CD4-positive, alpha-beta T cell (primary cell): ENCODE results near the gene P2RY13. TPM values are rescaled to one million over a fixed set of nuclear protein-coding genes. Genes with fewer than 3 reads are reported as not detected.

Source experiments
- ATAC-seq: fragments of 200-7000 bp; cut with Tn5 transposase; one replicate; pipeline ENCODE4 v1.10.0; 2022; ENCODE audit warnings: mild to moderate bottlenecking; ENCODE audit not compliant: poor library complexity
- CTCF ChIA-PET: fragments of 350-600 bp; sonication (Branson Sonifier 250); formaldehyde crosslinking; loops from one replicate; lab custom pipeline; 2021; ENCODE audit warnings: antibody characterized with exemption, inconsistent platforms; lab: Charles Lee
- POLR2A ChIA-PET: fragments of 350-600 bp; sonication (Branson Sonifier 250); formaldehyde crosslinking; loops from one replicate; lab custom pipeline; 2021; ENCODE audit warnings: antibody characterized with exemption, inconsistent platforms; lab: Charles Lee
- DNase-seq, 14 experiments: peaks; one replicate each; pipeline ENCODE4 v3.0.0-alpha.2; 2013 to 2020; ENCODE audit warnings: mixed read lengths in 2 of 14
- H3K27ac ChIP-seq, 2 donors: one replicate each; pipeline versions ENCODE4 v1.5.1 to v1.7.0; 2013; ENCODE audit warnings: low read length in 2 of 2, low read depth in 1 of 2, mild to moderate bottlenecking in 1 of 2
- H3K27me3 ChIP-seq, 2 experiments: 1 replicate in 1 of 2; 2 replicates in 1 of 2; pipeline versions ENCODE4 v1.6.1 to v1.7.0; 2013; ENCODE audit warnings: low read length in 2 of 2, control low read depth in 1 of 2, mild to moderate bottlenecking in 1 of 2, moderate library complexity in 1 of 2; ENCODE audit not compliant: insufficient read depth in 2 of 2, control insufficient read depth in 1 of 2
- H3K36me3 ChIP-seq: one replicate; pipeline ENCODE4 v1.6.1; 2013; ENCODE audit warnings: low read length, control low read depth; ENCODE audit not compliant: insufficient read depth
- H3K4me1 ChIP-seq: one replicate; pipeline ENCODE4 v1.6.1; 2013; ENCODE audit warnings: low read length, control low read depth; ENCODE audit not compliant: insufficient read depth
- H3K4me3 ChIP-seq: one replicate; pipeline ENCODE4 v1.5.1; 2013; ENCODE audit warnings: mild to moderate bottlenecking, low read length, moderate library complexity
- H3K9me3 ChIP-seq, 2 experiments: 1 replicate in 1 of 2; 2 replicates in 1 of 2; pipeline versions ENCODE4 v1.6.1 to v1.7.0; 2013; ENCODE audit warnings: low read length in 2 of 2, mild to moderate bottlenecking in 2 of 2, control low read depth in 1 of 2, moderate library complexity in 1 of 2; ENCODE audit not compliant: control insufficient read depth in 1 of 2, insufficient read depth in 1 of 2
- H3K27ac Mint-ChIP-seq: one replicate; pipeline ENCODE4 v1.8.0; 2020; ENCODE audit warnings: mixed read lengths
- H3K27me3 Mint-ChIP-seq: one replicate; pipeline ENCODE4 v1.8.0; 2021; ENCODE audit warnings: mixed read lengths
- H3K36me3 Mint-ChIP-seq: one replicate; pipeline ENCODE4 v1.8.0; 2021; ENCODE audit warnings: low read depth, mixed read lengths
- H3K4me1 Mint-ChIP-seq: one replicate; pipeline ENCODE4 v1.8.0; 2021; ENCODE audit warnings: low read depth, mixed read lengths
- H3K4me3 Mint-ChIP-seq: one replicate; pipeline ENCODE4 v1.8.0; 2020; ENCODE audit warnings: mild to moderate bottlenecking, mixed read lengths
- H3K9me3 Mint-ChIP-seq: one replicate; pipeline ENCODE4 v1.8.0; 2020; ENCODE audit warnings: mixed read lengths
- CTCF ChIP-seq: fragments of 200-600 bp; IDR thresholded peaks from one replicate; pipeline ENCODE4 v1.8.0; 2022; ENCODE audit warnings: antibody characterized with exemption, mild to moderate bottlenecking
- intact Hi-C, 2 experiments: fragments of 100-400 bp; cut with DNase I in 1 of 2; cut with micrococcal nuclease in 1 of 2; formaldehyde crosslinking; loops; one replicate each; pipeline versions ENCODE4 v1.15.1 to v1.9.0; 2023 to 2025; cut with DNase I, micrococcal nuclease
- total RNA-seq, 174 experiments: library from RNA in 2 of 174; stranded (reverse) in 2 of 174; gene quantifications; one replicate each; pipeline ENCODE4 v1.2.3 and lab custom pipeline; 2021 to 2026

P2RY13 gene
- total RNA-seq, 2 experiments from 2014 or later: 0.08 TPM; not detected in 1

- DNase-seq (no peak), ATAC-seq (no peak)
These were observed 38.7 kb downstream of the P2RY13 start for GRCh38 chr3:151290673-151291072.

DNA sequence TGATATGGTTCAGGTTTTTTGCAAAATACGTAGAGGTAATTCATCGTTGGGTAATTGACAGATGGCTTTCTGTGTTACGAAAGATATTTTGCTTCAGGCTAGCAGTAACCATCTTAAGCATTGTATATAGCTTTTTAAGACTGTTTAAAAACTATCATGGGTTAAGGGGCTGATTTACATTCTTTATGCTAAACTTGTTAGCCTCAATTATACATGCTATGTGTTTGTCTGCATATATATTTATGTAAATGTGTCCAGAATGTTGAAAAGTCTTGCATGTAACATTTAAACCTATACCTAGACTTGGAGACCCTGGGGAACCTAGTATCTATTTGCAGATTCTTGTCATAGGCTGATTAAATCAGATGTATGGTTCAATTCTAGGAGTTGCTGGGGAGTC is 39.9 kb downstream of the P2RY13 start:
- Histone ChIP-seq H3K4me3 (no peak overlapping the region), H3K27ac (no peak overlapping the region), H3K4me1 (no peaks in the 10 kb centered on the region), H3K9me3 (no peaks in the 10 kb centered on the region), H3K36me3 (no peaks in the 10 kb centered on the region), H3K27me3 (no peaks in the 10 kb centered on the region)
- H3K27ac Mint-ChIP-seq: no peak overlapping the region
- ATAC-seq (no peak), DNase-seq (no peak)
- ChIA-PET CTCF (interaction anchor here (4.0 kb wide), 1 partner anchor 121 kb away, joined by 13 read pairs; no protein-coding TSS in a partner anchor), POLR2A (no interaction called here)
- H3K27me3 Mint-ChIP-seq: no peaks in the 10 kb centered on the region
- H3K9me3 Mint-ChIP-seq: no peaks in the 10 kb centered on the region
- no peak overlapping the region for H3K4me3 Mint-ChIP-seq
- no peak for TF ChIP-seq CTCF
- intact Hi-C loops: loop anchor here in 1 of 2 experiments (10.0 kb wide), 1 partner anchor 365 kb away; no protein-coding TSS in a partner anchor
- H3K36me3 Mint-ChIP-seq: no peaks in the 10 kb centered on the region
- no peaks in the 10 kb centered on the region for H3K4me1 Mint-ChIP-seq

More at GRCh38 chr3:151290673-151291072, 38.7 kb downstream of the P2RY13 start:
- no peaks in the 10 kb centered on the region for H3K4me1 ChIP-seq
- peaks cover 9% of the 10 kb centered on the region for H3K27me3 Mint-ChIP-seq
- H3K27ac ChIP-seq: no peak overlapping the region
- no peaks in the 10 kb centered on the region for H3K9me3 ChIP-seq
- CTCF ChIA-PET: no interaction called here
- no peaks in the 10 kb centered on the region for H3K9me3 Mint-ChIP-seq
- no peak overlapping the region for H3K4me3 Mint-ChIP-seq
- H3K4me1 Mint-ChIP-seq: no peaks in the 10 kb centered on the region
- TF ChIP-seq CTCF: no peak
- POLR2A ChIA-PET: no interaction called here
- H3K36me3 Mint-ChIP-seq: no peaks in the 10 kb centered on the region
- no peak overlapping the region for H3K27ac Mint-ChIP-seq
- H3K27me3 ChIP-seq: no peaks in the 10 kb centered on the region
- H3K4me3 ChIP-seq: no peak overlapping the region
- intact Hi-C loops: no loop called here
- no peaks in the 10 kb centered on the region for H3K36me3 ChIP-seq

DNA sequence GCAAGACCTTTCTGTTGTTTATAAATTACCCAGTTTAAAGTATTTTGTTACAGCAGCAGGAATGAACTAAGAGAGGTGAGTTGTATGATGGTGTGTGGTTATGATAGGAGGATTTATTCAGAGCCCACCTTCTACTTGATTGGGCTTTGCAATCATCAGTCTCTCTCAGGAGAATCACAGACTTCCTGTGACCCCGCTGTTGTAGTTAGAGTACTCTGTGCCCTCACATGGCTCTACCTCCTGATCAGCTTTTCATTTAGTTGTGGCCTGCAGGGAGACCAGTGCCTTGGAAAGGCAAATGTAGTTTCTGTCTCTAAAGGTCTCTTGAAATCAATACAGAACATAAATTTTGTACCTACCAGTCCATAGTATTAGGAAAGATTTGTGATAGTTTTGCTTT is 43.4 kb downstream of the P2RY13 start:
- H3K4me3 ChIP-seq: no peak overlapping the region
- H3K27ac ChIP-seq: no peak overlapping the region
- peaks cover 15% of the 10 kb centered on the region for H3K4me1 Mint-ChIP-seq
- no peak for DNase-seq
- no peaks in the 10 kb centered on the region for H3K9me3 ChIP-seq
- no peak overlapping the region for H3K4me3 Mint-ChIP-seq
- H3K4me1 ChIP-seq: peaks cover 4% of the 10 kb centered on the region
- ATAC-seq: no peak
- no peaks in the 10 kb centered on the region for H3K36me3 Mint-ChIP-seq
- no peak overlapping the region for H3K27ac Mint-ChIP-seq
- H3K9me3 Mint-ChIP-seq: no peaks in the 10 kb centered on the region
- no peaks in the 10 kb centered on the region for H3K27me3 ChIP-seq
- ChIA-PET CTCF (interaction anchor here (0.9 to 4.0 kb wide), 2 partner anchors 76 to 117 kb away, joined by 3 to 13 read pairs; no protein-coding TSS in a partner anchor), POLR2A (interaction anchor here (1.3 kb wide), 1 partner anchor 59 kb away, joined by 3 read pairs; no protein-coding TSS in a partner anchor)
- H3K36me3 ChIP-seq: no peaks in the 10 kb centered on the region
- TF ChIP-seq CTCF: no peak
- intact Hi-C loops: loop anchor here in 1 of 2 experiments (10.0 kb wide), 1 partner anchor 361 kb away; no protein-coding TSS in a partner anchor
- H3K27me3 Mint-ChIP-seq: no peaks in the 10 kb centered on the region
